ENCODE results near the gene FOXS1. TPM values are rescaled to one million over a fixed set of nuclear protein-coding genes. Genes with fewer than 3 reads are reported as not detected.

Gene FOXS1
- total RNA-seq, 4 donors from 2014 or later: 0.32 to 0.38 TPM; not detected in 2

GRCh38 chr20:31849306-31849930, 4.0 kb upstream of the FOXS1 start:
- Histone ChIP-seq H3K4me3 (peak overlapping the region in 2 of 4 donors; percentile 16 to 29), H3K36me3 (no peaks in the 10 kb centered on the region), H3K27ac (no peak overlapping the region), H3K9me3 (no peaks in the 10 kb centered on the region), H3K4me1 (peaks cover 3 to 51% (median 13%) of the 10 kb centered on the region in 3 donors), H3K27me3 (peaks cover 0 to 71% (median 0%) of the 10 kb centered on the region in 4 donors)
- no peak for TF ChIP-seq POLR2A (IDR thresholded peaks at IDR 0.05)
- TF ChIP-seq CTCF (IDR thresholded peaks at IDR 0.05): peak in 1 of 6 experiments; percentile 9
- 13 to 23% methylated on average over 8 to 39 of the region's 45 CpGs for WGBS, 2 donors
- intact Hi-C loops (cut with DNase I): no loop called here
- DNase-seq: no peak

- H3K36me3 ChIP-seq: no peaks in the 10 kb centered on the region
- TF ChIP-seq POLR2A (IDR thresholded peaks at IDR 0.05): no peak
- TF ChIP-seq CTCF (IDR thresholded peaks at IDR 0.05): no peak
- intact Hi-C loops (cut with DNase I): no loop called here
- H3K4me3 ChIP-seq: no peak overlapping the region
- DNase-seq: no peak
- no peaks in the 10 kb centered on the region for H3K9me3 ChIP-seq
- H3K4me1 ChIP-seq: peaks cover 3 to 54% (median 13%) of the 10 kb centered on the region in 3 donors
- no peak overlapping the region for H3K27ac ChIP-seq
- 80 to 88% methylated on average over 20 to 24 of the region's 32 CpGs for WGBS, 2 donors
- H3K27me3 ChIP-seq: peaks cover 0 to 64% (median 0%) of the 10 kb centered on the region in 4 donors
These were observed 2.9 kb upstream of the FOXS1 start for GRCh38 chr20:31848088-31848999.

GRCh38 chr20:31846793-31847138, 1.4 kb upstream of the FOXS1 start:
- TF ChIP-seq CTCF (IDR thresholded peaks at IDR 0.05) (no peak), POLR2A (IDR thresholded peaks at IDR 0.05) (no peak)
- Histone ChIP-seq H3K36me3 (no peaks in the 10 kb centered on the region), H3K27me3 (peaks cover 0 to 55% (median 0%) of the 10 kb centered on the region in 4 donors), H3K4me3 (no peak overlapping the region), H3K4me1 (peaks cover 0 to 59% (median 13%) of the 10 kb centered on the region in 3 donors), H3K27ac (no peak overlapping the region), H3K9me3 (no peaks in the 10 kb centered on the region)
- WGBS, 2 donors: 86 to 100% methylated on average over 1 to 2 of the region's 3 CpGs
- DNase-seq: no peak
- intact Hi-C loops (cut with DNase I): no loop called here

GRCh38 chr20:31844737-31845299, 586 bp downstream of the FOXS1 start:
- WGBS, 2 donors: 79 to 83% methylated on average over 7 to 11 of the region's 28 CpGs
- H3K36me3 ChIP-seq: no peaks in the 10 kb centered on the region
- H3K4me1 ChIP-seq: peaks cover 0 to 43% (median 13%) of the 10 kb centered on the region in 3 donors
- peak overlapping the region in 3 of 4 donors; percentile 20 to 61 (median 51) for H3K27ac ChIP-seq
- no peak for DNase-seq
- intact Hi-C loops (cut with DNase I): no loop called here
- TF ChIP-seq POLR2A (IDR thresholded peaks at IDR 0.05): no peak
- TF ChIP-seq CTCF (IDR thresholded peaks at IDR 0.05): no peak
- peaks cover 0 to 41% (median 0%) of the 10 kb centered on the region in 4 donors for H3K27me3 ChIP-seq
- peak overlapping the region in 3 of 4 donors; percentile 9 to 42 (median 27) for H3K4me3 ChIP-seq
- no peaks in the 10 kb centered on the region for H3K9me3 ChIP-seq

Data from esophagus squamous epithelium (tissue), 5 donors.